Astrocyte of the spinal cord (primary cell): ENCODE data around the gene TCF7L2.
A peak's percentile ranks its signal among the peaks of the same experiment; 100 is the strongest.

Experiments used
- DNase-seq: peaks from one replicate; pipeline ENCODE4 v3.0.0; 2011; ENCODE audit warnings: low read depth, low spot score
- H3K4me3 ChIP-seq: 2 replicates; pipeline ENCODE4 v1.5.1; 2011; ENCODE audit warnings: low read depth, mild to moderate bottlenecking, low read length, moderate library complexity
- in situ Hi-C: cut with HindIII; loops from 2 replicates; pipeline ENCODE4 v1.10.0; 2017; ENCODE audit warnings: low sequenced_read_pairs
- TF ChIP-seq, protein P1 (sequence below): IDR thresholded peaks from 2 replicates; pipeline ENCODE4 v1.5.1; 2012; ENCODE audit warnings: low read depth, mild to moderate bottlenecking, low read length, inconsistent platforms

Gene TCF7L2

DNA sequence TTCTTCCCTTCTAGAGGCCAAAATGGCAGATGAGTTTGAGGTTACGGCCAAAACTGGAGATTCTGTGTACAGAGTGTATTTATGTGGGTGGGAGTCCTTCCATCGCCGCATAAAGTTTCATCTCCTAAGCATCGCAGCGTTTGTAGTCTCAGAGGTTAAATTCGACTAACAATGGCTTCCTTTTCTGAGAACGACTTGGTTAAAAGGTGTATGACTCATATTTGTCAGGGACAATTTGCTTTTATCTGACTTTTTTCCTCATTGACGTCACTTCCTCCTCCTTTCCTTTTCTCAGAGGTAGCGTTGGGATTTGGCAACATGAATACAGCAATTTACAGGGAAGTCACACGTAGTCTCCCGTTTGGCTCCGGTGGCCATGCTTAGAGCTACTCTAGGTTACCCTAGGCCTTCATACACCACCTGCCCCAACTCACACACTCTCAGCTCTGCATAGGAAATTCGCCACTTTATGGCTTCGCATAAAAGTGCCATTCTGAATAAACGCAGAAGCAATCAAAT, 37.6 kb upstream of the TCF7L2 start:
- H3K4me3 ChIP-seq = no peak overlapping the region
- in situ Hi-C loops = no loop called here
- TF ChIP-seq, protein P1, sequence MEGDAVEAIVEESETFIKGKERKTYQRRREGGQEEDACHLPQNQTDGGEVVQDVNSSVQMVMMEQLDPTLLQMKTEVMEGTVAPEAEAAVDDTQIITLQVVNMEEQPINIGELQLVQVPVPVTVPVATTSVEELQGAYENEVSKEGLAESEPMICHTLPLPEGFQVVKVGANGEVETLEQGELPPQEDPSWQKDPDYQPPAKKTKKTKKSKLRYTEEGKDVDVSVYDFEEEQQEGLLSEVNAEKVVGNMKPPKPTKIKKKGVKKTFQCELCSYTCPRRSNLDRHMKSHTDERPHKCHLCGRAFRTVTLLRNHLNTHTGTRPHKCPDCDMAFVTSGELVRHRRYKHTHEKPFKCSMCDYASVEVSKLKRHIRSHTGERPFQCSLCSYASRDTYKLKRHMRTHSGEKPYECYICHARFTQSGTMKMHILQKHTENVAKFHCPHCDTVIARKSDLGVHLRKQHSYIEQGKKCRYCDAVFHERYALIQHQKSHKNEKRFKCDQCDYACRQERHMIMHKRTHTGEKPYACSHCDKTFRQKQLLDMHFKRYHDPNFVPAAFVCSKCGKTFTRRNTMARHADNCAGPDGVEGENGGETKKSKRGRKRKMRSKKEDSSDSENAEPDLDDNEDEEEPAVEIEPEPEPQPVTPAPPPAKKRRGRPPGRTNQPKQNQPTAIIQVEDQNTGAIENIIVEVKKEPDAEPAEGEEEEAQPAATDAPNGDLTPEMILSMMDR = no peak
- no peak for DNase-seq

DNA sequence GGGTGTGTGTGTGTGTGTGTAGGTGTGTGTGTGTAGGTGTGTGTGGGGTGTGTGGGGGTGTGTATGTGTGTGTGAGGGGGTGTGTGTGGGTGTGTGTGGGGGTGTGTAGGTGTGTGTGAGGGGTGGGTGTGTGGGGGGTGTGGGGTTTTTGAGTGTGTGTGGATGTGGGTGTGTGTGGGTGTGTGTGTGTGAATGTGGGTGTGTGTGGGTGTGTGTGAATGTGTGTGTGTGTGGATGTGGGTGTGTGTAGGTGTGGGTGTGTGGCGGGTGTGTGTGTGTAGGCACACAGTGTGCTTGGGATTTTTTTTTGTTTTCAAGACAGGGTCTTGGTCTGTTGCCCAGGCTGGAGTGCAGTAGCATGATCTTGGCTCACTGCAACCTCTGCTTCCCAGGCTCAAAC, 36.8 kb upstream of the TCF7L2 start:
- H3K4me3 ChIP-seq = no peak overlapping the region
- in situ Hi-C loops = no loop called here
- no peak for DNase-seq
- TF ChIP-seq, protein P1 = no peak

DNA sequence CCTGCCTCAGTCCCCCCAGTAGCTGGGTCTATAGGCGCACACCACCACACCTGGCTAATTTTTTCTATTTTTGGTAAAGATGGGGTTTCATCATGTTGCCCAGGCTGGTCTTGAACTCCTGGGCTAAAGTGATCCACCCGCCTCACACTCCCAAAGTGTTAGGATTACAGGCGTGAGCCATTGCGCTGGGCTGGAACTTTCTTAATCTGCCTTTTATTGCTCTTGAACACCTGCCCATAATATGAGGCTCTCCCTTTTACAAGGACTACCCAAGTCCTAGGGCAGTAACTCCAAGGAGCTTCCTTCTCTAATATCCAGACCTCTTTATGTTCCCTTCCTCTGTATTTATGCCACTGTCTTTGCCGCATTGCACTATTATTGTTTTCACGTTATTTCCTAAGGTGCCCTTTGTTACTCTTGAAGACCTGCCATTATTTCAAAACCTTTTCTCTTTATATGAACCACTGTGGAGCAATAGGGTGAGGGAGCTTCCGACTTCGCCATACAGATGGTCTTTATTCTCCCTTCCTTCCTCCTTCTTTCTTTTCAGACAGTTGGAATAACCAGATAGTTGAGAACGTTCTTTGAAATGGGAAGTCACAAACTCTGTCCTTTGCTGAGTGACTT, 36.3 kb upstream of the TCF7L2 start:
- no peak for DNase-seq
- in situ Hi-C loops = no loop called here
- H3K4me3 ChIP-seq = no peak overlapping the region
- TF ChIP-seq, protein P1 = no peak

DNA sequence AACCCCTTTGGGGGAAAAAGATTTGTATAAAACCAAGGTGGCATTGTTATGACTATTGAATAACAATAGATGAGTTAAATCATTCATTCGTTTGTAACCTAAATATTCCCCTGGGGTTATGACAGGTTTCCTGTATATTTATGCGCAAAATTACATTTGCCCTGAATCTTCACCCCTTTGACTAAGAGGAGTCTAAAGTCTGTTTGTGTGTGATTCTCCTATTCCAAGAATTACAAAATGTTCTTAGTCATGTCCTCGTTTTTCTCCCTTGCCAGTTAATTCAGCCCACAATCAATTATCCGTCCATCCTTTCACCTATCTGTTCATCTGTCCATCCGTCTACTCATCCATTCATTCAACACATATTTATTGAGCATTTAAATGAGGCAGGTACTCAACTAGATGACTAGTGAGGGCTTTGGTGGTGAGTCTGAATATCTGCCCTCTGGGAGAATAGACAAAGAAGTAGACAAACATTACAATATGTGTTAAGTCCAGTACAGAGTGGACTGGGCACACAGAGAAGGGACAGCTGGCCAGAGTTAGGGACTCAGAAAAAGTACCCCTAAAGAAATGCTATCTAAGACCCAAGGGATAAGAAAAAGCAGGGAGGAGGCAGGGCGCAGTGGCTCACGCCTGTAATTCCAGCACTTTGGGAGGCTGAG, 35.6 kb upstream of the TCF7L2 start:
- DNase-seq = no peak
- in situ Hi-C loops = no loop called here
- TF ChIP-seq, protein P1 = no peak
- no peak overlapping the region for H3K4me3 ChIP-seq

DNA sequence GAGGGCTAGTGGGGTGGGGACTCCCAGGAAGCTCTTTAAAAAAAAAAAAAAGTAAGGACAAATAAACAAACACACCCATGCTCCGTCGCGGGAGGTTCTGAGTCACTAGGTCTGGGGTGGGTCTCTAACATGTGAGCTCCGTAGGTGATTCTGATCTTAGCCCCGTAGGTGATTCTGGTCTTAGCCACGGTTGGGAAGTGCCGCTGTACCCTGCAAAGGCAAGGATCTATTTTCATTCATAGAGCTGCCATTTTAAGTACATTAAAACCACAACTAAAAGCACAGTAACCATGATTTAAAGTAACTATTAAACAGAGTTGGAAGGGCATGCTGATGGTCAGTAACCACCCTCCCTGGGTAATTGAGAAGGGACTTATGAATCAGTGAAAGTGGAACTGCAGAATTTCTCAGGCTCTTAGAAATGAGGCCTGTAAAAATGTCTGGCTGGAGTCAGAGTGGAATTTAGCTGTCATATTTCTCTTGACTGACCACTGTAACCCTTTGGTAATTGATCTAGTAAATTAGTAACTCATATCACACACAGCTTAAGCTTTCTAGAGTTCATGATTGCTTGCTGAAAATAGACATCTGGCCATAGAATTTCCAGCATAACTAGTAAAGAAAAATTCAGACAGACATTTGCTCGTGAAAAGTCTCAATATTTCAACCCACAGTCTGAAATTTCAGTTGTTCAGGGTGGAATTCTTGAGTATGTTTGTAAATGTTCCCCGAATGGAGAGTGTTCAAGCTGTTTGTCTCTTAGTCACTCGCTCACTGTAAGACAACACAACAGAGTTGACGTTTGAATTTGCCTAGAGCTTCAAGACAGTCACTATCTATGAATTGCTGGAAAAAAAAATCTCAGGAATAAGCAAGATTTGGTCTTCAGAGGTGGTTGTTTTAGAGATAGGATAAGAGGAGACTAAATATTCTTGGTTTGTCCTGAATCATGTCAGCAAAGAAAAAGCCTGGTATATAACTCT, 34.2 kb upstream of the TCF7L2 start:
- peak; percentile 69 for DNase-seq
- TF ChIP-seq, protein P1 = no peak
- in situ Hi-C loops = no loop called here
- H3K4me3 ChIP-seq = no peak overlapping the region

DNA sequence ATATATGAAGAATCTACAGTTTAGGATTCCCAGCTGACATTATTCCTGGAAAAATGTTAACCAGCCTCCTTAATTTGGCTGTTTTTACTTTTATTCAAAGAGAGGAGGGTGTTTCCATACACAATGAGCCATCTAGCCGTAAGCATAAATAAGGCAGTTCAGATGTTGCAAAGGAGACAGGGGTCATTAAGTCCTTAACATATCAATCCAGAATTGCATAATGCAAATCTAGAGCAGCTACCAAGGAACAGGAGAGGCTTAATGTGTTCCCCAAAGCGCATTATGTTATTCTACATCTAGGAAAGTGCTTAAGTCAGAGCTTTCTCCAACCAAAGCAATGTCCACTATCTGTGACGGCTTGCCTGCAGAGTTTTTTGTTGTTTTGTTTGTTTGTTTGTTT, 32.4 kb upstream of the TCF7L2 start:
- in situ Hi-C loops = no loop called here
- no peak for DNase-seq
- TF ChIP-seq, protein P1 = no peak
- no peak overlapping the region for H3K4me3 ChIP-seq
